ENCODE results near the gene CDH11.

Gene CDH11, protein sequence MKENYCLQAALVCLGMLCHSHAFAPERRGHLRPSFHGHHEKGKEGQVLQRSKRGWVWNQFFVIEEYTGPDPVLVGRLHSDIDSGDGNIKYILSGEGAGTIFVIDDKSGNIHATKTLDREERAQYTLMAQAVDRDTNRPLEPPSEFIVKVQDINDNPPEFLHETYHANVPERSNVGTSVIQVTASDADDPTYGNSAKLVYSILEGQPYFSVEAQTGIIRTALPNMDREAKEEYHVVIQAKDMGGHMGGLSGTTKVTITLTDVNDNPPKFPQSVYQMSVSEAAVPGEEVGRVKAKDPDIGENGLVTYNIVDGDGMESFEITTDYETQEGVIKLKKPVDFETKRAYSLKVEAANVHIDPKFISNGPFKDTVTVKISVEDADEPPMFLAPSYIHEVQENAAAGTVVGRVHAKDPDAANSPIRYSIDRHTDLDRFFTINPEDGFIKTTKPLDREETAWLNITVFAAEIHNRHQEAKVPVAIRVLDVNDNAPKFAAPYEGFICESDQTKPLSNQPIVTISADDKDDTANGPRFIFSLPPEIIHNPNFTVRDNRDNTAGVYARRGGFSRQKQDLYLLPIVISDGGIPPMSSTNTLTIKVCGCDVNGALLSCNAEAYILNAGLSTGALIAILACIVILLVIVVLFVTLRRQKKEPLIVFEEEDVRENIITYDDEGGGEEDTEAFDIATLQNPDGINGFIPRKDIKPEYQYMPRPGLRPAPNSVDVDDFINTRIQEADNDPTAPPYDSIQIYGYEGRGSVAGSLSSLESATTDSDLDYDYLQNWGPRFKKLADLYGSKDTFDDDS

DNA sequence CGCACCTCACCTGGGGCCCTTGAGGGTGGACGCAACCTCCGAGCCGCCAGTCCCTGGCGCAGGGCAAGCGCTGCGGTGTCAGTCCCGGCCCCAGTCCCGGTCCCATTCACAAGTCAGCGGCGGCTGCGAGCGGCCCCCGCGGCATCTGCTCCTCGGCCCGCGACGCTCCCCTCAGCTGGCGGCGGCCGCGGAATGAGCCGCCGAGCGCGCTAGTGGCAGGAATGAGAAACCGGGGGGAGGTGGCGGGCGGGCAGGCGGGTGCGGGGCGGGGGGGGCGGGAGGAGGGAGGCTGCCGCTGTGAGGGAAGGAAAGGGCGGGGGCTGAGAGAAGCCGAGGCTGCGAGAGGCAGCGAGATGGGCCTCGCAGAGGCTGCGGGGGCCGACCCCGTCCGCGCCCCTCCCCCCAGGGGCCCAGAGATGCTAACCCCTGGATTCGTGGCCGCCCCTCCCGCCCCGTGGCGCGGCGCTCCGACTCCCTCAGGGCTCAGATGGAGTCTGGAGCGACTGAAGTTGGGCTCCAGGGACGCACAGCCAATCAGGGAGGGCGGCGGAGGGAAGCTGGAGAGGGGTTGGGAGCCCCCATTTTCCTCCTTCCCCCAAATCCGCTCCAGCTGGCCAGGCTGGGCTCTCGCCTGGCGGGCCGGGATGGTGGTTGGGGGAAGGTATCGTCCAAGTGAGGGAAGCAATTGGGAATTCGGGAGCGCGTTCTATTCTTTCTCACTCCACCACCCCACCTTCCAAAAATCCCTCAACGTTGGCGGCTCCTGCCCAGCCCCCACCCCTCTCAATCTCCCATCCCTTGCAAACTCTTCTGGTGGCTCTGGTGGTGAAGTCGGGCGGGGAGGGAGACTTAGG lies at the start of gene CDH11:
CDH11 (minus strand) TSS at position 194 of the 854 bp plus-strand sequence. CDS start 117,194 bp downstream, outside the sequence.
- no peak for DNase-seq

DNA sequence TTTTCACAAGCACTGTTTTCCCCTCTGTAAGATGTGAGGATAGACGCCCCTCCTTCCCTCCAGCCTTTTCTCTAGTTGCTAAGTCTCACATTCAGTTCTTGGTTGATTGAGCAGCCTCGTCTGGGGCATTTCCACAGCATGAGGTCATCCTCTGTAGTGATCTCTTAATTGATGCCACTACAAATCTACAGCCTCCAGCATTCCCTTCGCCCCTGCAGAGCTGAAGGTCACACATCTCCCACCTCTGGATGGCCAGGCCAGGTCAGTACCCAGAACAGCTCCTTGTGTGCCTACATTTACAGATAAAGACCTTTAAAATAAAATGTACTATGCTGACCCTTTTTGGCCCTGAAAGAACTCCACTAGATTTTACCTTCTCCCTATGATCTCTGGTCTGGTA lies 32.5 kb upstream of the CDH11 start:
- no peak for DNase-seq

DNA sequence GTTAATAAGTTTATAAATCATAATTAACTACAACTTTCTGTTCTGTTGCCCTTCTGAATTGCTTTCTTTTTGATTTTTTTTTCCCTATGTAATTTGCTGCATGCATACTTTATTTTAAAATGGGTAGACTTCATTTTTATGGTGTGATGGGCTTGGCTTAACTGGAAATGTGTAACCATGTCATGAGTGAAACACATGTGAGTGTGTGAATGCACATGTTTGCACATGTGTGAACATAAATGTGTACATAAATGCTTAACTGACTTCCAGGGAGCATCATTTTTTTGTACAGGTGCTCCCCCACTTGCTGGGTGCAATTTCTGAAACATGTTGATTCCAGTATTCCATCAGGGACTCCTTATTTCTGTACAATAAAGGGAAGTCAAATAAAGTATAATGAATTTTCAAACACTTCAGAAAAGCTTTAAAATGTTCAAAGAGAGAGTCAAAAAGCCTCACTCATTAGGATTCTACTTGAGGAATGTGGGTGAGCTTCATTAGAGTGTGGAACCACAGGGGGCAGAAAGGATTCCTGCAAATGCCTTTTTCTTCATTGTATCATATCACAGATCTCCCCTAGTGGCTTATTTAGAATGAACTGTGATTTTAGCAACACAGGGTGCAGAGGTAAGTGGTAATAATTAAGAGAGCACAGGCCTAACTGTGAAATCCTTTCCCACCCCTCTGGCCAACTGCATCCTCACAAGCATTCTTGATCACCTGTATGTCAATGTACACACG lies 31.7 kb upstream of the CDH11 start:
- DNase-seq: no peak

DNA sequence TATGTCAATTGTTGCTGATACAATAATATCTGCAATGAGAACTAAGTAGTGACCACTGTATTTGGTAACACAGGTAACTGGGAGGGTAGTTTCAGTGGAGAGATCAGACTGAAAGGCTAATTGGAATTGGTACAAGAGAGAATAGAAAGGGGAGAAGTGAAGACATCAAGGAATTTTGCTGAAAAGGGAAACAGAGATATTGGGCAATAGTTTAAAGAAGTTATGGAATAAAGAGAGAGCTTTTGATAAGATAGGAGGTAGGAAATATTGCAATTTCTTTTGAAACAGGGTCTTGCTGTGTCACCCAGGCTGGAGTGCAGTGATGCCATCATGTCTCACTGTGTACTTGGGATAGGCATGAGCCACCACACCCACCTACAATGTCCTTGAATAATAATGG lies 26.9 kb upstream of the CDH11 start:
- no peak for DNase-seq

DNA sequence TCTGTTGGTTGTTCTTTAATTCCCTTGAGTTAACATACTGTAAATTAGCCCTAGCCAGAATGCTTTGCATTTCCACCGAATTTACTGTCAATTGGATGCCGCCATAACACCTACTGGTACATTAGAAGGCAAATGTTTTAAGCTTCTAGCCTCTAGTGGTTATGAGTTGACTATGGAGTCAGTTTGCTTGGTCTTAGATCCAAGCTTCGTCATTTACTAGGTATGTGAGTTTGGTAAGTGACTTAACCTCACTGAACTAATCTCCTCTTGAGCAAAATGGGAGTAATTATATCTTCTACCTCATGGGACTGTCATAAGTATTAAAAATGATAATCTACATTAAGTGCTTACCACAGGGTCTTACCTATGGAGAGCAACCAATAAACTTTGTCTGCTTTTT lies 20.4 kb upstream of the CDH11 start:
- no peak for DNase-seq

DNA sequence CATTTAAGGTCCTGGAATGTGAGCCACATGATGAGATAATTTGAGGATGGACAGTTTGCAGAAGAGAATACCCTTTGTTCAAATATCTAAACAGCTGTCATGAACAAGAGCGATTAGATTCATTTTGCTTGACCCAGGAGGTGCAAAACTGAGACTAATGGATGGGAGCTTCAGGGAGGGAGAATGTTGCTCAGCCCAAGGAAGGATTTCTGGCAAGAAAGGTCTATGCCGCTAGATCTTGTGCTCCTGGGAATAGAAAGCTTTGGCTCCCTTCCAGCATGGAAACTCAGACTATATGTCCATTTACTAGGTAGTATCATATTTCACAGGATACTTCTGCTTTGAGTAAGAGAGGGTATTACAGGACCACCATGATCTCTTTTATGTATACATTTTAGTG lies 14.8 kb upstream of the CDH11 start:
- DNase-seq: no peak

DNA sequence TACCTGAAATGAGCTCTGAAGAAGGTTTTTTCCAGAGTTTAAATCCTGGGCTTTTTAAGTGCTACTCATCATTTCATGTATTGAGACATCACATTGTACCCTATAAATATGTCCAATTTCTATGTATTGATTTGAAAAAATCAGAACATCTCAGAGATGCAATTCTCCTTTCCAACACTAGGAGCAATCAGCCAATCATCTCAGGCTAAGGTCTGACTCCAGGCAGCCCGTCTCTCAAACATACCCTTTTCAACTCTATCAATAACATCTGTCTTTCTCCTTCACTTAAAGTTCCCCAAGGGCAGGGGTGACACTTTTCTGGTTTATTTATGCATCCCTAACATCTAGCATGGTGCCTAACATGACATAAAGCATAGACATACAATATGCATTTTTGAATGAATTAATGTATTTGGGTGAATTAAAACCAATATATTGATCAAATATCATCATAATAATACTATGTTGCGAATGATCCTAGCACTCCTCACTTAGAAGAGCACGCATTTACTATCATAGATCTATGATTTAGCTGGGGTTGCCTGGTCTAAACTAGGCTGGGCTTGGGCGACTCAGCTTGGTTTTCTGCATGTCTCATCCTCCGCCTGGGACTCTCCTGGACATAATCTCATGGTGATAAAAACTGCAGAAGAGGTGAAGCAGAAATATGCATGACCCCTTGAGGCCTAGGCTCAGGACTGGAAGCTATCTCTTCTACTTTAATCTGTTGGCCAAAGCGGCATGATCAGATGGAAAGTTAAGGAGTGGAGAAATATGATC lies 5.2 kb upstream of the CDH11 start:
- no peak for DNase-seq

DNA sequence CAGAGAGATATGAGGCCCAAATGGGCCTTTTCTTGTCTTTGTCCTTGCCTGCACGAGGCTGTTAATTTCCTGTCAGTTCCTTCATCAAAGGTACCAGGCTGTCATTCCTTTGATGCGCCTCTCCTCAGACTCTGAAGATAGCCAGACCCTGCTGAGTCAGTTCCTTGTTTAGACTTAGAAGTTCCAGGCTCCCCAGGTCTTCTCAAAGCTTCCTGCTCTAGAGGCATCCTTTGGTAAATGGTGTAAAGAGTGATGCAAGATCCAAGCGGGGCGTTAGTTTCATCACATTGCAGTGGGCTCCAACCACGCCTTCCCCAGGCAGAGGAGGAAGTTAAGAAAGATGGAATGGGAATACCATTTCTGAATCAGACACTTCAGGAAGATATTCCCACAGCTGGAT lies 4.0 kb upstream of the CDH11 start:
- no peak for DNase-seq

DNA sequence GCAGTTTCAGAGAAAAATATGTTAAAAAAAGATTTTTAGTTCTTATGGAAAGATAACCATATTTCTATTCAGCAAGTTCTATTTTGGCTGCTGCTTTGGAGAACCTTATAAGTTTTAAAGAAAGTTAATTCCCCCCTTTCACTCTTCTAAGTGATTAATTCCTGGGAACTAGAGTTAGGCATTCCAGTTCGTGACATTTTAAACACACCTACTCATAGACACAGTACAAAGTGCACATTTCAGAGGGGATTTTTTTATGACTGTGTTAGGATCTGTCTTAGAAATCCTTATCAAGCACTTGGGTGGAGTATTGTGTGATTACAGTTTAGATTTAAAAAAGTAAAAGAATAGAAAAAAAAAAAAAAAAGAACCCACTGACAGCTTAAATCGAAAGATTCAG lies 3.5 kb upstream of the CDH11 start:
- DNase-seq: no peak

DNA sequence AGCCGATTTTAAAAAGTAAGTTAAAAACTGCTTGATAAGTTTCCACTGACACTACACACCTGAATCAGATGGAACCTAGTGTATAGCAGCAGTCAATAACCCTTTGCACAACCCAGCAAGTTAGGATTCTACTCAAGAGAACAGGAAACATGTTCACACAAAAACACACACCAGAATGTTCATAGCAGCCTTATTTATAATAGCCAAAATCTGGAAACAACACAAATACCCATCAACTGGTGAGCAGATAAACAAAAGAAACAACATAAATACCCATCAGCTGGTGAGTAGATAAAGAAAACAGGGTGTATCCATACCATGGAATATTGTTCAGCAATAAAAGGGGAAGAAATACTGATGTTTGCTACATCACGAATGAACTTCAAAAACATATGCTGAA lies 2.7 kb upstream of the CDH11 start:
- DNase-seq: no peak

DNA sequence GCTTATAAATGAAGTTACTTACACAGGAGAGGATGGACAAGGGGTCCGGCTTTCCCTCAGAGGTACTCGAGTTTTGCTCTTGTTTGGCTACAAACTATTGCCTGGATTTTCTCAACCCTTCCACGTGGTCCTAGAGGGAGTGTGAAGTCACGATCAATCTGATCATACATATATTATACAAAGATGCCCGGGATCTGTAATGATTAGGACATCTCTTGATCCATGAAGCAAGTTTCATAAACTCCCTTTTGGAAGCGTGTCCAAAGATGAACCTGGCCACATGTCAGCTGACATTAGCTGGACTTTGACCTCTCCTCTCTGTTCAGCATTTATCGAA lies 2.3 kb upstream of the CDH11 start:
- DNase-seq: no peak

DNA sequence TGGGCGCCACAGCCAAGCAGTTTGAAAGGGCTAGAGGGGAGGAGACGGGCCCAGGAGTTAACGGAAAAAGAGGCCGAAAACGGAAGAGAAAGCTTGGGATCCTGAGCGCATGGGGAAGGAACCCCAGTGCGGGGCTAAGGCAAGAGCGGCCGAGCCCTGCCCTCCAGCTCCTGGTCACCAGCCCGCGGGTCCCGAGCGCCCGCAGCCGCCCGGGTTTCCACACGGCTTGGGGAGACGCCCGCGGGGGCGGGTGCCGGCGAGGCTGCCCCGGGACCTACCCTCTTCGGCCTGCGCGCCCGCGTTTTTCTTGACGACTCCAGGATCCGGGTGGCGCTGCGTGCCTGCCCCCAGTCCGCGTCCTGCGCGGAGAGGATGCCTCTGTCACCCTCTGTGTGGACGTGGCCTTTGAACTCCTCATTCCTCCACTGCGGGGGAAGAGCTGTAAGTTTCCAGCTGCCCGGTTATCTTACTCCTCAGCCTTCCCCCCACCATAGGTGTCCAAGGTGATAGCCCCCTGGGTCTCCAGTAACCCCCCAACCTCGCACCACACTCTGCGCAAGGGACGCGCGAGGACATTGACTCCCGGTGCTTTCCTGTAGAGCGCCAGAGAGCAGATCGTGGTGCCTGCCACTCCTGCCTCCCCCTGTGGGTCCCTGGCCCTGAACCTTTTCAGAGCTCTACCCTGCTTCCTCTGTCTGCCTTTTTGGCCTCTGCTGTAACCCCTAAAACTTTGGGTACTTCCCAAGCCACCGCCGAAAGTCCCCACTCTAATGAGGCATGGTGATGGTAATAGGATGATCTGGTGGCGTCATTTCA lies 1.7 kb upstream of the CDH11 start:
- no peak for DNase-seq

DNA sequence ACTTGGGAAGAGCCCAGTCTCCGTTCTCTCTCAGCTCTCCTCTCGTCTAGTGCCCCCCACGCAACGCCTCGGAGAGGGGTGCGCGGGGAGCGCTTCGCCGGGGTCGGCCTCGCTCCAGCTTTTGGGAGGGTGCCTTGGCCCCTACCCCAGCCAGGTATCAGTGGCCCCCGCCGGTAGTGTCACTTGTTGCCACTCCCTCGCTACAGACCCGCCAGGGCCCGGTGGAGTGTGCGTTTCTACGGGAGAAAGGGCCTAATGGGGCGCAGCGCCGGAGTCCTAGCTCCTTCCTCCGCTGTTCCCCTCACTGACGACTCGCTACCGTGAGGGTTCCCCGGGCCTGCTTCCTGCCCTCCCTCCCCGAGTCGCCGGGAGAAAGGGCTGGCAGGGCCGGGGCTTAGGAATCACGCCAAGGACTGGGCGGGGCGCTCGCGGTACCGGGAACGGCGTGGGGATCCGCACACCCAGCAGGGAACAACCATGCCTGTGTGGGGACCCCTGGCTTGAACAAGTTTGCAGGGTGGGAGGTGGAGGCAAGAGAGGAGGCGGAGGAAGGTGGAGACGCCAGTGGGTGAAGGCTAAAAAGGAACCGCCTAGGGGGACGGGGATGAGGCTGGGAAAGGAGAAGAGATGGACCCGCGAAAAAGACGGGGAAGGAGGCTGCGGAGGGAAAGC lies 997 bp upstream of the CDH11 start:
- no peak for DNase-seq

DNA sequence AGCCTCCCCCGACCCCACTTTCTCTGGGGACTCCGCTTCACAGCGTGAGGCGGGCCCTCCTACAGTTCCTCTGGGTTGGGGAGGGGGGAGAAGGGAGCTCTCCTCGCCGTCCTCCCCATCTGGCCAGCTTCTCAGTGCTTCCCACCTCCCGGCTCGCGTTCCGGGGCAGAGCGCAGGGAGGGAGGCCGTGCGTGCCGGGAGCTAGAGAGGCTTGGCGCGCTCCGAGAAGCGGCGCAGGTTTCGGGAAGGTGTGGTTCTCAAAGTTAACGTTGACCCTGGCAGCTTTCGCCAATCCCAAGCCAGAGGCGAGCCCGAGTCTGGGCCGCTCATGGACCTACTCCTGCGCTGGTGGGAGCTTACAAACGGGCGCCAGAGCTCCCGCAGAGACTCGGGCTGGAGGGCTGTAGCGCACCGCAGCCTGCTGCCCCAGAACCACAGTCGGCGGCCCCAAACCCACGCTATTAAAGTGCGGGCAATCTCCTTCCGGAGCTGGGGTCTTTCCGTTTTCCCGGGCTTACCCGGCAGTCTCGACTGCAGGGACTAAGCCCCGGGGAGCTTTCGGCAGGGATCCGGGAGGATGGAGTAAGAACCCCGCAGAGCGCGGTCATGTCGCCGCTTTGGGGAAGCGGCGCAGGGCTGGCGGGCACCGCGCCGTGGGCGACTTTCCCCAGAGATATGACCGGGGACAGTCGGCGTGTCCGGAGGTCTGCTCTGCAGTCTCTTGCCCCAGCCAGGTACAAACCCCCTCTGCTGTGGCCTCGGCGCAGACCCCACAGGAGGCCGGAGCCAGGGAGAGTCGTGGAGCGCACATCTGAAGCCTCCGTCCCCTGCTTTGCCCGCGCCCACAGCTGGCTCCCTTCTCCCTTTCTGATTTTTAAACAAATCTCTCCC lies 787 bp downstream of the CDH11 start:
- no peak for DNase-seq

DNA sequence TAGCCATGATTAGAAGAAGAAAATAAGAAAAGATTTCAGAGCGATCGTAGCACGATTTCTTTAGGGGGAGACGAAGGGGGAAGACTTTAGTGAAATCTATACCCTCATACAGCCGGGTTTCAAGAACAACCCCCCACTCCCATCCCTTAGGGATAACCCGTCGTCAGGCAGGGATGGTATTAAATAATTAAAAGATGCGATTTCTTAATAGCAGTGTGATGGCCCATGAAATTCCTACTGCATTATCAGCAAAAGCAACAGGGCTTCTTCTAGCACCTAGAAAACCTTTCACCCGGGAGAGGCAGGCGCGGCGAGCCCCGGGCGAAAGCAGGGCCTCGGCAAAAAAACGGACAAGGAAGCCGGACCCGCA lies 1.4 kb downstream of the CDH11 start:
- no peak for DNase-seq

DNA sequence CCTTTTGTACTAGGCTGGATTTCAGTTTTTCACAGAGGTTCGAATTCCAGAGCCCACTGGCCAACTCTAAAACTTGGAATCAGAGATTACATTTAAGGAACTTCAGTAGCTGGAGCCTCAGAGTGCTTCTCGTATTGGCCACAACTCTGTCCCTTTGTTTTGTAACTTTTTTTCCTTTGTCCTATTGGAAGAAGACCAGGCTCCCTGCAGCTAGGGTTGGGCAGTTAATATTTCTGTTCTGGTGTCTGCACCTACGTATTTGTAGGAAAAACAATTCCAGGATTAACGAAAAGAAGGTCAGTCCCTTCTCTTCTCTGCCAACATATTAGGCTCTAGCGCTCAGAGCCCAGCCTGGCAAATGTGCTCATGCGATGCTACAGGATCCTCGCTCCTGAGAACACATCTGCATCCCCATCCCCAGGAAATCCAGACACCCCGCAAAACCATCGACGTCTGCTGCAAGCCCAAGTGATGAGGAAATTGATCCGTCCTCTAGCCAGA lies 1.9 kb downstream of the CDH11 start:
- no peak for DNase-seq

DNA sequence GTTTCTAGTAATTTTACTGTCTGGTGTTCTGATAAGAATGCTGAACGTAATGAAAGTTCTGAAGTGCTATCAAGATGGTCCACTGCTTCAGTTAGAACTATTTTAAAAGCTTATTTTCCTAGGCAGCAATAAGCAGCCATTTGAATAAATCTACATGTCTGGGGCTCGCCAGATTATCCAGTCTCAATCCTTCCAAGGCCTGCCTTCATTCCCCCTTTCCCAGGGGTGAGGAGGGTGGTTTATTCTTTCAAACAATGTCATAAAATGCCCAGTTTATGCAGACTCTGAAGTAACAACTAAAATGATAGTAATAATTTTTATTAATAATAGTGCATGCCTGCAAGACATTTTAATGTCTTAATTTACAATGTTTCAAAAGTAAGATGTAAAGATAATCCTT lies 2.4 kb downstream of the CDH11 start:
- no peak for DNase-seq

DNA sequence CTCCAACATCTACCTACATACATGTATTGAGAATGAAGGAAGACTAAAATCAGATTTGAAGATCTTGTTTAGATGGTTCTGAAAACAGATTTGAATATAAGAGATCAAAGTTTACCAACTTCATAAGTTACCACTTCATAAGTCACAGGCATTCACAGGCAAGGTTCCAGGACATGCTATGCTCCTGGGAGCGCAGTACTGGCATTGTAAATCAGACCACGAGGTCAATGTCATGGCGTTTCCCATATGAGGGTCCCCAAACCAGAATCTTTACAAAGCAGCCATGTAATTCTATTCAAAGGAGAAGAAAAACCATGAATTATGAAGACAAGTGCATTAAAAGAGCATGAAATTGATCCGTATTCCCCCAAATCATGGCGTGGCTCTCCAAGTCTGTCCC lies 3.0 kb downstream of the CDH11 start:
- DNase-seq: no peak

DNA sequence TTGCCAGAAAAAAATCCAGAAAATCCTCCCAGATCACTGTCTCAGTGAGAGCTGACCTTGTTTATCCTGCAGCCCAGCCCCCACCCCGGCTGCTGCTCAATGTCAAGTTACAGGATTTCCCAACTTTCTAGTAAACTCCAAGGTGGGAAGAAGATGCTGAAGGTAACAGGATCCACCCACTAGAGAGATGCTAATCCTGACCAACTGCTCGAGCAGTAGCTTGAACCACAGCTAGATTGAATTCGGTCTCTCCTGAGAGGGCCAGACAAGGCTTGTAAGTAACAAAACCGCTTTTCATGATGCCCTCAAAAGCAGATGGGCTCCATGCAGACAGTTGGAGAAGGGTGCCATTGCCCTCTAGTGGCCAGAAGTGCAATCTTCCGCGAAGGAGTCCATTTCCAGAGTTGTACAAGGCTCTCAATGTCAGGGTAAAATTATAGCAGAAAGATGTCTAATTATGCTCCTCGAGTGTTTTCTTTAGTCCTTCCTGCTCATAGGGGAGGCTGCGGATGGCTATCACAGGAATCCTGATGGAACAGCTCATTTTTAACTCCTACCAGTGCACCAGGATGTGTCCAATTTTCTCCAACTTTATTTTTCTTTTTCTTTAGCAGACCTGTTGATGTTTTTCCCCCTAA lies 3.9 kb downstream of the CDH11 start:
- DNase-seq: peak; percentile 54
